B cell (primary cell): ENCODE data around the gene PIH1D1.

ENCODE experiments used
- CTCF ChIP-seq: fragments of 200-600 bp; IDR thresholded peaks from one replicate; pipeline ENCODE4 v1.8.0; 2022; ENCODE audit warnings: antibody characterized with exemption, mild to moderate bottlenecking
- EZH2 ChIP-seq: IDR thresholded peaks from 2 replicates; pipeline ENCODE4 v1.6.1; 2012; ENCODE audit warnings: borderline replicate concordance, low read depth, mild to moderate bottlenecking, moderate library complexity, low read length; ENCODE audit not compliant: insufficient read depth, poor library complexity, severe bottlenecking

- TF ChIP-seq CTCF (no peak), EZH2 (no peak)
These were observed 53.5 kb downstream of the PIH1D1 start for GRCh38 chr19:49398001-49398615.
